BE2C (cell line): ENCODE data around the gene ELAVL3.

Experiments
- DNase-seq: peaks from one replicate; pipeline ENCODE4 v3.0.0-alpha.2; 2020
- H3K27me3 ChIP-seq: fragments of 250-450 bp; sonication (Bioruptor Pico); 2 replicates; pipeline ENCODE4 v1.5.1; 2020; ENCODE audit warnings: mild to moderate bottlenecking
- H3K36me3 ChIP-seq: fragments of 250-450 bp; sonication (Bioruptor Pico); 2 replicates; pipeline ENCODE4 v1.5.1; 2020; ENCODE audit warnings: mild to moderate bottlenecking
- H3K4me1 ChIP-seq: fragments of 250-450 bp; sonication (Bioruptor Pico); 2 replicates; pipeline ENCODE4 v1.5.1; 2020
- H3K4me3 ChIP-seq: 2 replicates; pipeline ENCODE4 v1.5.1; 2011; ENCODE audit warnings: low read depth, low read length
- H3K9me3 ChIP-seq: fragments of 250-450 bp; sonication (Bioruptor Pico); 2 replicates; pipeline ENCODE4 v1.5.1; 2020
- TF ChIP-seq, protein P1 (sequence below): IDR thresholded peaks from 2 replicates; pipeline ENCODE4 v1.5.1; 2012; ENCODE audit warnings: mild to moderate bottlenecking, low read depth, low read length

ELAVL3 gene

DNA sequence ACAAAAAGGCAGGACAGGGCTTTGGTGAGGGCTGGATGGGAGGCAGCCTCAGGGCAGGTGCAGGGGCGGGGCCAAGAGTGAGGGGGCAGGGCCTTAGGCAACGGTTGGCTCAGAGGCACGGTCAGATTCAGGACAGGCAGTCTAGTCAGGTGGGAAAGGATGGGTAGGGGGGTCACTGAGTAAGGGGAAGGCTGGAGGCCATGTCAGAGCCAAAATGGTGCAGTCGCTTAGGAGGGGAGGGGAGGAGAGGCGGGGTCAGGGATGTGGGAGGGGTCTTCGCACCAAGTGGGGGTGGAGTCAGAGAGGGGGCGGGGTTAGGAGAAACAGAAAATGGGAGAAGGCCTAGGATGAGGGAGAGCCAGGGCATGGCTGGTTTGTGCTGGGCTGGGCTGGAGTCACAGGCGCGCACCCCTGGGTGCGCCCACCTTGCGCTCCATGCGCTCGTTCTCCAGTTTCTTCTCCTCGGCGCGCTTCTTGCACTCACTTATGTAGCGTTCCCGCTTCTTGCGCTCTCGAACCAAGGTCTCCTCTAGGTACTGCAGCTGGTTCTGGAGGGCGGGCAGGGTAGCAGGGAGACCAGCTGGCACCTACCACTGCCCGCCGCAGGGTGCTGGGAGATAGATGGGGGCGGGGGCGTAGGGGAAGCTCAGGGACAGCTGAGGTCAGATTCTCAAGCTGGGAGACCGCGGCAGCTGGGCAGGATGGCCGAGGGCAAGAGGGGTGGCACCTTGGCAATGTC is 55.0 kb downstream of the ELAVL3 start:
- peak; percentile 57 for DNase-seq
- Histone ChIP-seq H3K27me3 (peaks cover 18% of the 10 kb centered on the region), H3K36me3 (no peaks in the 10 kb centered on the region), H3K9me3 (no peaks in the 10 kb centered on the region), H3K4me3 (no peak overlapping the region), H3K4me1 (no peaks in the 10 kb centered on the region)
- TF ChIP-seq, protein P1, sequence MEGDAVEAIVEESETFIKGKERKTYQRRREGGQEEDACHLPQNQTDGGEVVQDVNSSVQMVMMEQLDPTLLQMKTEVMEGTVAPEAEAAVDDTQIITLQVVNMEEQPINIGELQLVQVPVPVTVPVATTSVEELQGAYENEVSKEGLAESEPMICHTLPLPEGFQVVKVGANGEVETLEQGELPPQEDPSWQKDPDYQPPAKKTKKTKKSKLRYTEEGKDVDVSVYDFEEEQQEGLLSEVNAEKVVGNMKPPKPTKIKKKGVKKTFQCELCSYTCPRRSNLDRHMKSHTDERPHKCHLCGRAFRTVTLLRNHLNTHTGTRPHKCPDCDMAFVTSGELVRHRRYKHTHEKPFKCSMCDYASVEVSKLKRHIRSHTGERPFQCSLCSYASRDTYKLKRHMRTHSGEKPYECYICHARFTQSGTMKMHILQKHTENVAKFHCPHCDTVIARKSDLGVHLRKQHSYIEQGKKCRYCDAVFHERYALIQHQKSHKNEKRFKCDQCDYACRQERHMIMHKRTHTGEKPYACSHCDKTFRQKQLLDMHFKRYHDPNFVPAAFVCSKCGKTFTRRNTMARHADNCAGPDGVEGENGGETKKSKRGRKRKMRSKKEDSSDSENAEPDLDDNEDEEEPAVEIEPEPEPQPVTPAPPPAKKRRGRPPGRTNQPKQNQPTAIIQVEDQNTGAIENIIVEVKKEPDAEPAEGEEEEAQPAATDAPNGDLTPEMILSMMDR, result no peak

DNA sequence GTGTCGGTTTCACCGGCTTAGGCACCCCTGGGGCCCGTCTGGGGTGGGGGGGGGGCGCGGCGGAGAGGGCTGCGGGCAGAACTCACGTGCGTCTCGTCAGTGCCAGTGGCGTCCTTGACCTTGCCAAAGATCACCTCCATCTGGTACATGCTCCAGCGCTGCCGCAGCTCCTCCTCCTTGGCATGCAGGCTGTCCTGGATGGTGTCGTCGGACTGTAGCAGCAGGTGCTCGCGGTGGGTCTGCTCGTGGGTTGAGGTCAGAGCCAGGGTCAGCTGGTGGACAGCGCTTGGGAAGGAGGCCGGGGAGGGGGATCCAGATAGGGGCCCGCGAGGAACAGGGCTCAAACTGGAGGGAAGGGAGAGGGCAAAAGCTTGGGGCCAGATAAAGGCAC is 57.1 kb downstream of the ELAVL3 start:
- H3K9me3 ChIP-seq, result no peaks in the 10 kb centered on the region
- no peak overlapping the region for H3K4me3 ChIP-seq
- TF ChIP-seq, protein P1, result no peak
- no peaks in the 10 kb centered on the region for H3K4me1 ChIP-seq
- peaks cover 39% of the 10 kb centered on the region for H3K27me3 ChIP-seq
- no peak for DNase-seq
- no peaks in the 10 kb centered on the region for H3K36me3 ChIP-seq

DNA sequence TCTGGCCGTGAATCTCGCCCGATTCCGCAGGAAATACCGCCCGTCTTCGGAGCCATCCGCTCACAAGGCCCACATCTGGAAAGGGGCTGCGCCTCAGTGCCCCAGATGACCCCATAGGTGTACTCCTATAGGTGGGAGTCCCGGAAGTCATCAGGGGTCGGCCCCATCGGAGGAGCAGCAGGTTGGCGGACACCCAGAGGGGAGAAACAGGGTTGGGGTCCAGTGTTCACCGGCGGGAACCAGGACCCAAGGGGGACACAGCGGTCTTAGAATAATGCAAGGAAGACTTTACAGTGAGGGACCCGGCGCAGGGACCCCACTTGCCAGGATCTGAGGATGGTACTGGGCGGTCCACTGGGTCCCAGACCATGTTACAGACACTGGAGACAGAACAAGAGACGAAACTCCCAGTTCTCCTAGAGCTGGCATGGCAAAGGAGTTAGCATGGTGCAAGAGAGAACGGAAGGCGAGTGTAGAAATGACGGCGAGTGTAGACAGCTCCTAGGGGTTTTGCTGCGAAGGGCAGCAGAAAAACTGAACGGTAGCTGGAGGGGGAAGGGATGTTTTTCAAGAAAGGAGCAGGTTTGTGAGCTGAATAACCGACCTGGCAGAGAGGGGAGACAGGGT is 57.6 kb downstream of the ELAVL3 start:
- no peak for DNase-seq
- H3K27me3 ChIP-seq, result peaks cover 44% of the 10 kb centered on the region
- no peaks in the 10 kb centered on the region for H3K4me1 ChIP-seq
- TF ChIP-seq, protein P1, result no peak
- no peak overlapping the region for H3K4me3 ChIP-seq
- no peaks in the 10 kb centered on the region for H3K36me3 ChIP-seq
- no peaks in the 10 kb centered on the region for H3K9me3 ChIP-seq

DNA sequence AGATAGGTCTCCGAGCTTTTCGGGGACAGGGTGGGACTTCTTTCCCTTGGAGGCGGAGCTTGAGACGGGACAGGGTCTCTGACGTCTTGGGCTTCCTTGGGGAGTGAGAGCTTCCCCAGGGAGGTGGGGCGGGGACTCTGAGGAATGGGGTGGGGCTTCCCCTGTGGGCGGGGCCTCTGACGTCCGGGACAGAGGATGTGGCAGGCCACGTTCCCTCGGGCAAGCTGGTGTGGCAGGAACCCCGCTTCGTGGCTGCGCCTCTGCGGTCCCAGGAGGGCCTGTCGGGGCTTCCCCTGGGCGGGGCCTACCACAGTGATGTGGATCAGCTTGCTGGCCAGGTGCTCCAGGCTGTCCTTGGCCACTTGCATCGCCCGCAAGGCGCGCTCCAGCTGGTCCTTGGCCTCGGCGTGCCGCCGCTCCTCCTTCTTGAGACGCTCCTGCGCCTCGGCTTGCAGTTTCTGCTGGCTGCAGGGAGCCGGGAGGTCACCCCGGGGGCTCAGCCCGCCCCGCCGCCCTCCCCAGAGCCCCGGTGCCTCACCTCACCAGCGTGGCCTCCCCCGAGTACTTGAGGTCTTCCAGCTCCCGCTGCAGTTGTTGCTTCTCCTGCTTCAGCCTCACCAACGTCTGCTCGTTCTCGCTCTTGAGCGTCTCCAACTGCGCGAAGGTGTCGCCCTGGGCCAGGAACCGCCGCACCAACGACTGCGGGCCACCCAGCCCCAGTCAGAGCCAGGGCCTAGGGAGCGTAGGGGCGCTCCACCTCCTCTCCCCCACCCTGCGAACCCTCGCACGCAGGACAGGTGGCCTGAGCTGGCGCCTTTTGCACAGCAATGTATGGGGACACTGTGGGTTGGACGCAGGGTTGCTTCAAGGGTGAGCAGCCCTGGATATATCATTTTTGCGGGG is 58.4 kb downstream of the ELAVL3 start:
- no peak for DNase-seq
- H3K4me1 ChIP-seq, result no peaks in the 10 kb centered on the region
- peaks cover 51% of the 10 kb centered on the region for H3K27me3 ChIP-seq
- no peak overlapping the region for H3K4me3 ChIP-seq
- no peaks in the 10 kb centered on the region for H3K9me3 ChIP-seq
- H3K36me3 ChIP-seq, result no peaks in the 10 kb centered on the region
- TF ChIP-seq, protein P1, result no peak

DNA sequence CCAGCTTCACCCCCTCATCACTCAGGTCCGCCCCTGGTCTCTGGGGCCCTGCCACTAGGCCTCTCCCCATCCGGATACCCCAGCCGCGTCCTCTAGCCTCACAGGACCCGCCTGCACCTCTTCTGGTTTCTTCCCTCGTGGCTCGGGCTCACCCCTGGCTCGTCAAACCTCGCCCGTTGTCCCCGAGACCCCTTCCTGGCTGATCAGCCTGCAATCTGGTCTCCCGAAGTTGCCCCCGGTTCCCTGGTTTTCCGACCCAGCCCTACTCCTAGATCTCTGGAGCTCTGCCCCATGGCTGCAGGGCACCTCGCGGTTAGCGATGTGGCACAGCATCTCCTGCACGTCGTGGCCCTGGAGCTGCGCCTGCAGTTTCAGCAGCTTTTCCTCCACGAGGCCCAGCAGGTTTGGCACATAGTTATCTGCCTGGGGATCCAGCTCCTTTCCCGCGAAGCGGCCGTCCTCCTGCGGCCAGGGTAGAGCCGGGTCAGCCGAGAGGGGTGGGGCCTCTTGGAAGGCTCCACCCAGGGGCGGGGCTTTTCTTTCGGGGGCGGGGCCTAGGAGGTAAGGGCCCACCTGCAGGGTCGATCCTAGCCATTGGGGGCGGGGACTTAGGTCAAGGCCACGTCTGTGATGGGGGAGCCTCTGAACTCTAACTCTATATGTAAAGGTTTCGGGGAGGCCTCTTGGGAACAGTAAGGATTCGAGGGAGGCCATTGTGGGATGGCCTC is 59.3 kb downstream of the ELAVL3 start:
- no peaks in the 10 kb centered on the region for H3K9me3 ChIP-seq
- no peaks in the 10 kb centered on the region for H3K36me3 ChIP-seq
- H3K4me1 ChIP-seq, result no peaks in the 10 kb centered on the region
- TF ChIP-seq, protein P1, result no peak
- peak overlapping the region; percentile 45 for H3K4me3 ChIP-seq
- DNase-seq, result peak; percentile 57
- peaks cover 59% of the 10 kb centered on the region for H3K27me3 ChIP-seq
